SK-N-MC (cell line): ENCODE measurements around the gene GBA3.

Source experiments
- EZH2 ChIP-seq: fragments of 200-600 bp; sonication (generic); IDR thresholded peaks from one replicate; pipeline ENCODE4 v1.6.1; 2017; ENCODE audit warnings: antibody characterized with exemption
- FOXP2 ChIP-seq: optimal IDR thresholded peaks from 2 replicates; pipeline ENCODE3; 2011; ENCODE audit warnings: mild to moderate bottlenecking, moderate library complexity; ENCODE audit not compliant: insufficient read depth; ENCODE audit errors: extremely low read length, control extremely low read depth
- POLR2AphosphoS5 ChIP-seq: IDR thresholded peaks from 2 replicates; pipeline ENCODE4 v1.6.1; 2012; ENCODE audit warnings: mild to moderate bottlenecking, low read depth, low read length, borderline replicate concordance

DNA sequence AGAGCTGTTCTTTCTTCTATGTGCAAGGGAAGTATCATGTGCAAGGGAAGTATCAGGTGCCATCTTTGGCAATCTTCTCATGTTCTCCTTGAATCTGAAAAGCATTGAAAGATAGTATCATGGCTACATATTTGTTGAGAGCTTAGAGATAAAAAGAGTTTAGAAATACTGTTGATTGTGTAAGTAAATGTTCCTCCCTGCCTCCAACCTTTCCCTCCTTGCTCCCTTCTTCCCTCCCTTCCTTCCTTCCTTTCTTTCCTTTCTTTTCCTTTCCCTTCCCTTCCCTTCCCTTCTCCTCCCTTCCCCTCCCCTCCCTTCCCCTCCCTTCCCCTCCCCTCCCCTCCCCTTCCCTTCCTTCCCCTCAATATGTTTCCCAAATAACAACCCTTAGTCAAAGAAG is 108.7 kb downstream of the GBA3 start:
- no peak for TF ChIP-seq EZH2
- TF ChIP-seq POLR2AphosphoS5: no peak
- TF ChIP-seq FOXP2: no peak
